K562 (cell line): ENCODE results near the gene CCDC3.

Source experiments
- ATF7 ChIP-seq: fragments of 450-650 bp; IDR thresholded peaks from 2 replicates; pipeline ENCODE4 v1.7.1; 2014; ENCODE audit warnings: mild to moderate bottlenecking, moderate library complexity
- BRCA1 ChIP-seq, 2 experiments: fragments of 450-650 bp in 1 of 2; sonication (generic) in 1 of 2; formaldehyde crosslinking in 1 of 2; IDR thresholded peaks; 2 replicates each; pipeline versions ENCODE4 v1.5.0 to v1.6.1; 2017 to 2020; ENCODE audit warnings: mild to moderate bottlenecking in 1 of 2, missing genetic modification reagents in 1 of 2
- HIVEP1 ChIP-seq: fragments of 250-450 bp; sonication (Bioruptor Pico); IDR thresholded peaks from 2 replicates; pipeline ENCODE4 v1.4.0; 2020; ENCODE audit warnings: mild to moderate bottlenecking
- MECOM ChIP-seq: fragments of 250-450 bp; sonication (Bioruptor Pico); IDR thresholded peaks from 2 replicates; pipeline ENCODE4 v1.8.0; 2022; ENCODE audit warnings: inconsistent platforms
- POLR2H ChIP-seq: IDR thresholded peaks from 2 replicates; pipeline ENCODE4 v1.6.1; 2016; ENCODE audit warnings: missing genetic modification characterization, low read depth, mild to moderate bottlenecking, control low read depth, missing compliant biosample characterization, moderate library complexity
- RFX5 ChIP-seq: IDR thresholded peaks from 2 replicates; pipeline ENCODE4 v1.6.1; 2011; ENCODE audit warnings: low read depth, mild to moderate bottlenecking, improper control_type of control experiment, low read length
- SMARCA5 ChIP-seq: fragments of 450-650 bp; IDR thresholded peaks from 2 replicates; pipeline ENCODE4 v1.6.1; 2016
- TAF1 ChIP-seq: IDR thresholded peaks from 2 replicates; pipeline ENCODE4 v1.6.1; 2011; ENCODE audit warnings: mild to moderate bottlenecking, low read length, moderate library complexity; ENCODE audit not compliant: insufficient read depth, control insufficient read depth, severe bottlenecking; ENCODE audit errors: extremely low read depth
- ZNF79 ChIP-seq: fragments of 250-450 bp; sonication (Bioruptor Pico); IDR thresholded peaks from 2 replicates; pipeline ENCODE4 v1.4.0; 2020; ENCODE audit warnings: low read depth, mild to moderate bottlenecking, moderate library complexity
- TF ChIP-seq, protein P1 (sequence below), 3 experiments: IDR thresholded peaks in 2 of 3; conservative IDR thresholded peaks in 1 of 3; 2 replicates each; pipeline ENCODE4 v1.5.1; 2011 to 2012; ENCODE audit warnings: low read length in 3 of 3, mild to moderate bottlenecking in 3 of 3, control low read depth in 2 of 3, improper control_type of control experiment in 1 of 3, inconsistent platforms in 1 of 3, low read depth in 1 of 3, mixed read lengths in 1 of 3, moderate library complexity in 1 of 3; ENCODE audit not compliant: insufficient read depth in 2 of 3
- TF ChIP-seq, protein P2 (sequence below): fragments of 450-650 bp; IDR thresholded peaks from 2 replicates; pipeline ENCODE4 v1.6.1; 2018; ENCODE audit not compliant: partially characterized antibody
- TF ChIP-seq, protein P3 (sequence below): sonication (generic); formaldehyde crosslinking; IDR thresholded peaks from 2 replicates; pipeline ENCODE4 v1.8.1; 2023; ENCODE audit warnings: mild to moderate bottlenecking, missing genetic modification reagents, moderate library complexity
- TF ChIP-seq, protein P4 (sequence below), 2 experiments: IDR thresholded peaks; 2 replicates each; pipeline ENCODE4 v1.6.1; 2012; ENCODE audit warnings: improper control_type of control experiment in 2 of 2, low read depth in 2 of 2, low read length in 2 of 2, borderline replicate concordance in 1 of 2

DNA sequence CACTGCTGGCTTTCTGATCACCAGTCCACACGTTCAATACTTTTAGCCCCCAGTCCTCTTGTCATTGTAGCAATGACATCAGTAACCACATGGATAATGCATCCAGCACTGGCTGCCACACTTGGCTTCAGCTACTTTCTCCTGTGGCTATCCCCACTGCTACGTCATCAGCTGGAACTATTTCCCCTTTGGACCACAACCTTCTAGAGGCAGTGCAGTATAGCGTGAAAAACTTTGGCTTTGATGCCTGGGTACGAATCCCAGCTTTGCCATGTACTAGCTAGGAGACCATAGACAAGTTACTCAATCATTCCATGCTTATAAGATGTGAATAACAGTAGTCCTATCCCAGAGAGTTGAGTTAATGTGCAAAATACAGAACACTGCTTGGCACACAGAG lies 63.2 kb downstream of the CCDC3 start:
- TF ChIP-seq ATF7 (no peak), HIVEP1 (CRISPR knock-in tag) (no peak), POLR2H (tag) (no peak), ZNF79 (CRISPR knock-in tag) (no peak), RFX5 (no peak), TAF1 (no peak), BRCA1 (IDR thresholded peaks at IDR 0.05) (no peak), BRCA1 (CRISPR knock-in tag; IDR thresholded peaks at IDR 0.05) (no peak), SMARCA5 (no peak), MECOM (CRISPR knock-in tag) (no peak)
- TF ChIP-seq, protein P1, sequence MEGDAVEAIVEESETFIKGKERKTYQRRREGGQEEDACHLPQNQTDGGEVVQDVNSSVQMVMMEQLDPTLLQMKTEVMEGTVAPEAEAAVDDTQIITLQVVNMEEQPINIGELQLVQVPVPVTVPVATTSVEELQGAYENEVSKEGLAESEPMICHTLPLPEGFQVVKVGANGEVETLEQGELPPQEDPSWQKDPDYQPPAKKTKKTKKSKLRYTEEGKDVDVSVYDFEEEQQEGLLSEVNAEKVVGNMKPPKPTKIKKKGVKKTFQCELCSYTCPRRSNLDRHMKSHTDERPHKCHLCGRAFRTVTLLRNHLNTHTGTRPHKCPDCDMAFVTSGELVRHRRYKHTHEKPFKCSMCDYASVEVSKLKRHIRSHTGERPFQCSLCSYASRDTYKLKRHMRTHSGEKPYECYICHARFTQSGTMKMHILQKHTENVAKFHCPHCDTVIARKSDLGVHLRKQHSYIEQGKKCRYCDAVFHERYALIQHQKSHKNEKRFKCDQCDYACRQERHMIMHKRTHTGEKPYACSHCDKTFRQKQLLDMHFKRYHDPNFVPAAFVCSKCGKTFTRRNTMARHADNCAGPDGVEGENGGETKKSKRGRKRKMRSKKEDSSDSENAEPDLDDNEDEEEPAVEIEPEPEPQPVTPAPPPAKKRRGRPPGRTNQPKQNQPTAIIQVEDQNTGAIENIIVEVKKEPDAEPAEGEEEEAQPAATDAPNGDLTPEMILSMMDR (IDR thresholded peaks at IDR 0.05 in 2 of 3, conservative IDR thresholded peaks at IDR 0.05 in 1 of 3; ENCODE audit: insufficient read depth in 2 of 3, low read depth in 1 of 3, low read length in 3 of 3), result no peak
- TF ChIP-seq, protein P2, sequence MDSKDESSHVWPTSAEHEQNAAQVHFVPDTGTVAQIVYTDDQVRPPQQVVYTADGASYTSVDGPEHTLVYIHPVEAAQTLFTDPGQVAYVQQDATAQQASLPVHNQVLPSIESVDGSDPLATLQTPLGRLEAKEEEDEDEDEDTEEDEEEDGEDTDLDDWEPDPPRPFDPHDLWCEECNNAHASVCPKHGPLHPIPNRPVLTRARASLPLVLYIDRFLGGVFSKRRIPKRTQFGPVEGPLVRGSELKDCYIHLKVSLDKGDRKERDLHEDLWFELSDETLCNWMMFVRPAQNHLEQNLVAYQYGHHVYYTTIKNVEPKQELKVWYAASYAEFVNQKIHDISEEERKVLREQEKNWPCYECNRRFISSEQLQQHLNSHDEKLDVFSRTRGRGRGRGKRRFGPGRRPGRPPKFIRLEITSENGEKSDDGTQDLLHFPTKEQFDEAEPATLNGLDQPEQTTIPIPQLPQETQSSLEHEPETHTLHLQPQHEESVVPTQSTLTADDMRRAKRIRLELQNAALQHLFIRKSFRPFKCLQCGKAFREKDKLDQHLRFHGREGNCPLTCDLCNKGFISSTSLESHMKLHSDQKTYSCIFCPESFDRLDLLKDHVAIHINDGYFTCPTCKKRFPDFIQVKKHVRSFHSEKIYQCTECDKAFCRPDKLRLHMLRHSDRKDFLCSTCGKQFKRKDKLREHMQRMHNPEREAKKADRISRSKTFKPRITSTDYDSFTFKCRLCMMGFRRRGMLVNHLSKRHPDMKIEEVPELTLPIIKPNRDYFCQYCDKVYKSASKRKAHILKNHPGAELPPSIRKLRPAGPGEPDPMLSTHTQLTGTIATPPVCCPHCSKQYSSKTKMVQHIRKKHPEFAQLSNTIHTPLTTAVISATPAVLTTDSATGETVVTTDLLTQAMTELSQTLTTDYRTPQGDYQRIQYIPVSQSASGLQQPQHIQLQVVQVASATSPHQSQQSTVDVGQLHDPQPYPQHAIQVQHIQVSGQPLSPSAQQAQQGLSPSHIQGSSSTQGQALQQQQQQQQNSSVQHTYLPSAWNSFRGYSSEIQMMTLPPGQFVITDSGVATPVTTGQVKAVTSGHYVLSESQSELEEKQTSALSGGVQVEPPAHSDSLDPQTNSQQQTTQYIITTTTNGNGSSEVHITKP, result no peak
- TF ChIP-seq, protein P3, sequence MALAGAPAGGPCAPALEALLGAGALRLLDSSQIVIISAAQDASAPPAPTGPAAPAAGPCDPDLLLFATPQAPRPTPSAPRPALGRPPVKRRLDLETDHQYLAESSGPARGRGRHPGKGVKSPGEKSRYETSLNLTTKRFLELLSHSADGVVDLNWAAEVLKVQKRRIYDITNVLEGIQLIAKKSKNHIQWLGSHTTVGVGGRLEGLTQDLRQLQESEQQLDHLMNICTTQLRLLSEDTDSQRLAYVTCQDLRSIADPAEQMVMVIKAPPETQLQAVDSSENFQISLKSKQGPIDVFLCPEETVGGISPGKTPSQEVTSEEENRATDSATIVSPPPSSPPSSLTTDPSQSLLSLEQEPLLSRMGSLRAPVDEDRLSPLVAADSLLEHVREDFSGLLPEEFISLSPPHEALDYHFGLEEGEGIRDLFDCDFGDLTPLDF (CRISPR knock-in tag), result no peak
- TF ChIP-seq, protein P4, sequence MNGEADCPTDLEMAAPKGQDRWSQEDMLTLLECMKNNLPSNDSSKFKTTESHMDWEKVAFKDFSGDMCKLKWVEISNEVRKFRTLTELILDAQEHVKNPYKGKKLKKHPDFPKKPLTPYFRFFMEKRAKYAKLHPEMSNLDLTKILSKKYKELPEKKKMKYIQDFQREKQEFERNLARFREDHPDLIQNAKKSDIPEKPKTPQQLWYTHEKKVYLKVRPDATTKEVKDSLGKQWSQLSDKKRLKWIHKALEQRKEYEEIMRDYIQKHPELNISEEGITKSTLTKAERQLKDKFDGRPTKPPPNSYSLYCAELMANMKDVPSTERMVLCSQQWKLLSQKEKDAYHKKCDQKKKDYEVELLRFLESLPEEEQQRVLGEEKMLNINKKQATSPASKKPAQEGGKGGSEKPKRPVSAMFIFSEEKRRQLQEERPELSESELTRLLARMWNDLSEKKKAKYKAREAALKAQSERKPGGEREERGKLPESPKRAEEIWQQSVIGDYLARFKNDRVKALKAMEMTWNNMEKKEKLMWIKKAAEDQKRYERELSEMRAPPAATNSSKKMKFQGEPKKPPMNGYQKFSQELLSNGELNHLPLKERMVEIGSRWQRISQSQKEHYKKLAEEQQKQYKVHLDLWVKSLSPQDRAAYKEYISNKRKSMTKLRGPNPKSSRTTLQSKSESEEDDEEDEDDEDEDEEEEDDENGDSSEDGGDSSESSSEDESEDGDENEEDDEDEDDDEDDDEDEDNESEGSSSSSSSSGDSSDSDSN (IDR thresholded peaks at IDR 0.05; ENCODE audit: borderline replicate concordance in 1 of 2, low read depth in 2 of 2, low read length in 2 of 2), result no peak
